IPS-15b (cell line): ENCODE data around the gene KRTAP10-4.
"Not testable (repeated sequence)": the region's sequence is repeated elsewhere in the genome, so short reads cannot be mapped to it uniquely, and the experiment has no call there.

Experiments used
- H3K27me3 ChIP-seq: one replicate; pipeline ENCODE4 v1.6.1; 2013; ENCODE audit warnings: low read length; ENCODE audit not compliant: control insufficient read depth, insufficient read depth
- H3K36me3 ChIP-seq: one replicate; pipeline ENCODE4 v1.6.1; 2013; ENCODE audit warnings: low read length; ENCODE audit not compliant: control insufficient read depth, insufficient read depth
- H3K4me1 ChIP-seq: one replicate; pipeline ENCODE4 v1.6.1; 2013; ENCODE audit warnings: mild to moderate bottlenecking, low read length; ENCODE audit not compliant: control insufficient read depth, insufficient read depth
- H3K4me3 ChIP-seq: one replicate; pipeline ENCODE4 v1.5.1; 2013; ENCODE audit warnings: low read depth, low read length
- H3K9ac ChIP-seq: one replicate; pipeline ENCODE4 v1.6.1; 2013; ENCODE audit warnings: low read depth, mild to moderate bottlenecking, low read length
- H3K9me3 ChIP-seq: one replicate; pipeline ENCODE4 v1.6.1; 2013; ENCODE audit warnings: mild to moderate bottlenecking, low read length; ENCODE audit not compliant: control insufficient read depth, insufficient read depth

Gene KRTAP10-4

GRCh38 chr21:44601091-44601490, 27.6 kb downstream of the KRTAP10-4 start:
- not testable (repeated sequence) for H3K4me1 ChIP-seq, H3K9me3 ChIP-seq, H3K4me3 ChIP-seq, H3K27me3 ChIP-seq, H3K9ac ChIP-seq, H3K36me3 ChIP-seq

- no peaks in the 10 kb centered on the region for H3K36me3 ChIP-seq
- H3K9me3 ChIP-seq = no peaks in the 10 kb centered on the region
- peaks cover 3% of the 10 kb centered on the region for H3K4me1 ChIP-seq
- H3K9ac ChIP-seq = no peak overlapping the region
- H3K27me3 ChIP-seq = no peaks in the 10 kb centered on the region
- H3K4me3 ChIP-seq = no peak overlapping the region
Measured at GRCh38 chr21:44601596-44602462, 28.3 kb downstream of the KRTAP10-4 start.

- H3K9me3 ChIP-seq = no peaks in the 10 kb centered on the region
- H3K27me3 ChIP-seq = no peaks in the 10 kb centered on the region
- no peak overlapping the region for H3K4me3 ChIP-seq
- H3K9ac ChIP-seq = no peak overlapping the region
- peaks cover 3% of the 10 kb centered on the region for H3K4me1 ChIP-seq
- no peaks in the 10 kb centered on the region for H3K36me3 ChIP-seq
Measured at GRCh38 chr21:44602463-44602850, 28.9 kb downstream of the KRTAP10-4 start.

- Histone ChIP-seq H3K4me3 (no peak overlapping the region), H3K9ac (no peak overlapping the region), H3K9me3 (no peaks in the 10 kb centered on the region), H3K27me3 (no peaks in the 10 kb centered on the region), H3K4me1 (peaks cover 1% of the 10 kb centered on the region), H3K36me3 (no peaks in the 10 kb centered on the region)
Measured at GRCh38 chr21:44603109-44603875, 29.8 kb downstream of the KRTAP10-4 start.

GRCh38 chr21:44603911-44604310, 30.4 kb downstream of the KRTAP10-4 start:
- H3K36me3 ChIP-seq = no peaks in the 10 kb centered on the region
- H3K27me3 ChIP-seq = no peaks in the 10 kb centered on the region
- H3K9me3 ChIP-seq = no peaks in the 10 kb centered on the region
- no peak overlapping the region for H3K4me3 ChIP-seq
- no peaks in the 10 kb centered on the region for H3K4me1 ChIP-seq
- H3K9ac ChIP-seq = no peak overlapping the region

GRCh38 chr21:44606495-44606894, 33.0 kb downstream of the KRTAP10-4 start:
- Histone ChIP-seq H3K9ac (no peak overlapping the region), H3K4me1 (no peaks in the 10 kb centered on the region), H3K4me3 (no peak overlapping the region), H3K36me3 (no peaks in the 10 kb centered on the region), H3K27me3 (no peaks in the 10 kb centered on the region), H3K9me3 (peaks cover 5% of the 10 kb centered on the region)

GRCh38 chr21:44609193-44609592, 35.7 kb downstream of the KRTAP10-4 start:
- Histone ChIP-seq H3K9ac (no peak overlapping the region), H3K9me3 (peaks cover 5% of the 10 kb centered on the region)

GRCh38 chr21:44610157-44610843, 36.8 kb downstream of the KRTAP10-4 start:
- H3K36me3 ChIP-seq, H3K4me1 ChIP-seq, H3K9ac ChIP-seq, H3K4me3 ChIP-seq, H3K9me3 ChIP-seq, H3K27me3 ChIP-seq: not testable (repeated sequence)

More at GRCh38 chr21:44609193-44609592, 35.7 kb downstream of the KRTAP10-4 start:
- no peaks in the 10 kb centered on the region for H3K27me3 ChIP-seq
- no peak overlapping the region for H3K4me3 ChIP-seq
- no peaks in the 10 kb centered on the region for H3K36me3 ChIP-seq
- no peaks in the 10 kb centered on the region for H3K4me1 ChIP-seq

- Histone ChIP-seq H3K9ac (no peak overlapping the region), H3K4me1 (no peaks in the 10 kb centered on the region), H3K27me3 (no peaks in the 10 kb centered on the region), H3K36me3 (no peaks in the 10 kb centered on the region), H3K9me3 (peaks cover 5% of the 10 kb centered on the region), H3K4me3 (no peak overlapping the region)
Measured at GRCh38 chr21:44611551-44611950, 38.0 kb downstream of the KRTAP10-4 start.

- Histone ChIP-seq H3K4me1 (no peaks in the 10 kb centered on the region), H3K36me3 (no peaks in the 10 kb centered on the region), H3K27me3 (no peaks in the 10 kb centered on the region), H3K9ac (no peak within 1 kb of the TSS), H3K4me3 (no peak within 1 kb of the TSS), H3K9me3 (peaks cover 5% of the 10 kb centered on the region)
Measured at GRCh38 chr21:44612029-44612486, 38.5 kb downstream of the KRTAP10-4 start, which contains the start of gene KRTAP10-8. TSS of gene KRTAP10-8 (plus strand) at chr21:44612079. CDS start at chr21:44612101, 22 bp downstream.

GRCh38 chr21:44612669-44613229, 39.2 kb downstream of the KRTAP10-4 start:
- H3K4me3 ChIP-seq = no peak overlapping the region
- peaks cover 5% of the 10 kb centered on the region for H3K9me3 ChIP-seq
- no peaks in the 10 kb centered on the region for H3K4me1 ChIP-seq
- H3K36me3 ChIP-seq = no peaks in the 10 kb centered on the region
- H3K9ac ChIP-seq = no peak overlapping the region
- H3K27me3 ChIP-seq = no peaks in the 10 kb centered on the region
